ENCODE measurements around the gene ZBTB39. TPM values are rescaled to one million over a fixed set of nuclear protein-coding genes. Genes with fewer than 3 reads are reported as not detected.
"Not testable (repeated sequence)": the region's sequence is repeated elsewhere in the genome, so short reads cannot be mapped to it uniquely, and the experiment has no call there.

Gene ZBTB39
- total RNA-seq, 1 donor from 2014 or later = 23.5 TPM

- no peak for DNase-seq
- H3K27ac Mint-ChIP-seq (ENCODE audit: unreplicated experiment) = no peak overlapping the region
- H3K36me3 Mint-ChIP-seq (ENCODE audit: unreplicated experiment) = peaks cover 7% of the 10 kb centered on the region
- TF ChIP-seq, protein P1, sequence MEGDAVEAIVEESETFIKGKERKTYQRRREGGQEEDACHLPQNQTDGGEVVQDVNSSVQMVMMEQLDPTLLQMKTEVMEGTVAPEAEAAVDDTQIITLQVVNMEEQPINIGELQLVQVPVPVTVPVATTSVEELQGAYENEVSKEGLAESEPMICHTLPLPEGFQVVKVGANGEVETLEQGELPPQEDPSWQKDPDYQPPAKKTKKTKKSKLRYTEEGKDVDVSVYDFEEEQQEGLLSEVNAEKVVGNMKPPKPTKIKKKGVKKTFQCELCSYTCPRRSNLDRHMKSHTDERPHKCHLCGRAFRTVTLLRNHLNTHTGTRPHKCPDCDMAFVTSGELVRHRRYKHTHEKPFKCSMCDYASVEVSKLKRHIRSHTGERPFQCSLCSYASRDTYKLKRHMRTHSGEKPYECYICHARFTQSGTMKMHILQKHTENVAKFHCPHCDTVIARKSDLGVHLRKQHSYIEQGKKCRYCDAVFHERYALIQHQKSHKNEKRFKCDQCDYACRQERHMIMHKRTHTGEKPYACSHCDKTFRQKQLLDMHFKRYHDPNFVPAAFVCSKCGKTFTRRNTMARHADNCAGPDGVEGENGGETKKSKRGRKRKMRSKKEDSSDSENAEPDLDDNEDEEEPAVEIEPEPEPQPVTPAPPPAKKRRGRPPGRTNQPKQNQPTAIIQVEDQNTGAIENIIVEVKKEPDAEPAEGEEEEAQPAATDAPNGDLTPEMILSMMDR (IDR thresholded peaks at IDR 0.05; ENCODE audit: partially characterized antibody, unreplicated experiment) = no peak
- no peaks in the 10 kb centered on the region for H3K4me1 Mint-ChIP-seq (ENCODE audit: low read depth, unreplicated experiment)
- peaks cover 4% of the 10 kb centered on the region for H3K27me3 Mint-ChIP-seq (ENCODE audit: unreplicated experiment)
- H3K9me3 Mint-ChIP-seq (ENCODE audit: unreplicated experiment) = peaks cover 2% of the 10 kb centered on the region
- H3K4me3 Mint-ChIP-seq (ENCODE audit: unreplicated experiment) = no peak overlapping the region
These were observed 26.7 kb downstream of the ZBTB39 start for GRCh38 chr12:56979628-56980027.

- Mint-ChIP-seq H3K27ac (ENCODE audit: unreplicated experiment) (no peak overlapping the region), H3K4me3 (ENCODE audit: unreplicated experiment) (no peak overlapping the region), H3K4me1 (ENCODE audit: low read depth, unreplicated experiment) (no peaks in the 10 kb centered on the region), H3K9me3 (ENCODE audit: unreplicated experiment) (peaks cover 2% of the 10 kb centered on the region), H3K27me3 (ENCODE audit: unreplicated experiment) (peaks cover 4% of the 10 kb centered on the region), H3K36me3 (ENCODE audit: unreplicated experiment) (peaks cover 7% of the 10 kb centered on the region)
- DNase-seq = no peak
- TF ChIP-seq, protein P1 (IDR thresholded peaks at IDR 0.05; ENCODE audit: partially characterized antibody, unreplicated experiment) = no peak
These were observed 27.8 kb downstream of the ZBTB39 start for GRCh38 chr12:56978397-56979138.

DNA sequence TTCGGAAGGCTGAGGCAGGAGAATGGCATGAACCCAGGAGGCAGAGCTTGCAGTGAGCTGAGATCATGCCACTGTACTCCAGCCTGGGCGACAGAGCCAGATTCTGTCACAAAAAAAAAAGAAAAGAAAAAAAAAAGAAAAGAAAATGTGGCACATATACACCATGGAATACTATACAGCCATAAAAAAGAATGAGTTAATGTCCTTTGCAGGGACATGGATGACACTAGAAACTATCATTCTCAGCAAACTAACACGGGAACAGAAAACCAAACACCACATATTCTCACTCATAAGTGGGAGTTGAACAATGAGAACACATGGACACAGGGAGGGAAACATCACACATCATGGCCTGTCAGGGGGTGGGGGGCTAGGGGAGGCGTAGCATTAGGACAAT is 29.0 kb downstream of the ZBTB39 start:
- not testable (repeated sequence) for DNase-seq; H3K36me3 Mint-ChIP-seq (ENCODE audit: unreplicated experiment); H3K27ac Mint-ChIP-seq (ENCODE audit: unreplicated experiment); H3K4me3 Mint-ChIP-seq (ENCODE audit: unreplicated experiment); H3K4me1 Mint-ChIP-seq (ENCODE audit: low read depth, unreplicated experiment); H3K27me3 Mint-ChIP-seq (ENCODE audit: unreplicated experiment); H3K9me3 Mint-ChIP-seq (ENCODE audit: unreplicated experiment)

DNA sequence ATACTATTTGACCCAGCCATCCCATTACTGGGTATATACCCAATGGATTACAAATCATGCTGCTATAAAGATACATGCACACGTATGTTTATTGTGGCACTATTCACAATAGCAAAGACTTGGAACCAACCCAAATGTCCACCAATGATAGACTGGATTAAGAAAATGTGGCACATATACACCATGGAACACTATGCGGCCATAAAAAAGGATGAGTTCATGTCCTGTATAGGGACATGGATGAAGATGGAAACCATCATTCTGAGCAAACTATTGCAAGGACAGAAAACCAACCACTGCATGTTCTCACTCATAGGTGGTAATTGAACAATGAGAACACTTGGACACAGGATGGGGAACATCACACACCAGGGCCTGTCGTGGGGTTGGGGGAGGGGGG is 32.1 kb downstream of the ZBTB39 start:
- DNase-seq; H3K27ac Mint-ChIP-seq (ENCODE audit: unreplicated experiment); H3K4me1 Mint-ChIP-seq (ENCODE audit: low read depth, unreplicated experiment); H3K9me3 Mint-ChIP-seq (ENCODE audit: unreplicated experiment); H3K36me3 Mint-ChIP-seq (ENCODE audit: unreplicated experiment); H3K4me3 Mint-ChIP-seq (ENCODE audit: unreplicated experiment); H3K27me3 Mint-ChIP-seq (ENCODE audit: unreplicated experiment): not testable (repeated sequence)

DNA sequence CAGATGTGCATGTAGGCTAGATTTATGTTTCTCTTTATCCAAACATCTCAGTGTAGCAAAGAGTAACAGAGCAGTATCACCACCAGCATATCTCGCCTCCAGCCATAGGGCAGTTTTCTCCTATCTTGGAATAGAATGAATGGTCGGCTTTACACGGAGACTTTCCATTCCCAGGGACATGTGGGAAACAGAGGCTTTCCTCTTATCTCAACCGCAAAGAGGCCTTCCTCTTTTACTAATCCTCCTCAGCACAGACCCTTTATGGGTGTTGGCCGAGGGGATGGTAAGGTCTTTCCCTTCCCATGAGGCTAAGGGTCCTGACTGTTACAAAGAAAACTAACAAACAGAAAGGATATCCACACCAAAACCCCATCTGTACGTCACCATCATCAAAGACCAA is 37.4 kb downstream of the ZBTB39 start:
- not testable (repeated sequence) for H3K27ac Mint-ChIP-seq (ENCODE audit: unreplicated experiment); H3K4me1 Mint-ChIP-seq (ENCODE audit: low read depth, unreplicated experiment); H3K27me3 Mint-ChIP-seq (ENCODE audit: unreplicated experiment); H3K4me3 Mint-ChIP-seq (ENCODE audit: unreplicated experiment); H3K9me3 Mint-ChIP-seq (ENCODE audit: unreplicated experiment); H3K36me3 Mint-ChIP-seq (ENCODE audit: unreplicated experiment); DNase-seq

- H3K27ac Mint-ChIP-seq (ENCODE audit: unreplicated experiment); H3K9me3 Mint-ChIP-seq (ENCODE audit: unreplicated experiment); DNase-seq; H3K4me3 Mint-ChIP-seq (ENCODE audit: unreplicated experiment); H3K27me3 Mint-ChIP-seq (ENCODE audit: unreplicated experiment); H3K4me1 Mint-ChIP-seq (ENCODE audit: low read depth, unreplicated experiment): not testable (repeated sequence)
- H3K36me3 Mint-ChIP-seq (ENCODE audit: unreplicated experiment) = peaks cover 20% of the 10 kb centered on the region
These were observed 40.2 kb downstream of the ZBTB39 start for GRCh38 chr12:56965997-56966642.

GRCh38 chr12:56965124-56965523 is 41.2 kb downstream of the ZBTB39 start:
- not testable (repeated sequence) for H3K4me3 Mint-ChIP-seq (ENCODE audit: unreplicated experiment); H3K4me1 Mint-ChIP-seq (ENCODE audit: low read depth, unreplicated experiment); DNase-seq; H3K27me3 Mint-ChIP-seq (ENCODE audit: unreplicated experiment); H3K27ac Mint-ChIP-seq (ENCODE audit: unreplicated experiment); H3K9me3 Mint-ChIP-seq (ENCODE audit: unreplicated experiment)
- peaks cover 20% of the 10 kb centered on the region for H3K36me3 Mint-ChIP-seq (ENCODE audit: unreplicated experiment)

DNA sequence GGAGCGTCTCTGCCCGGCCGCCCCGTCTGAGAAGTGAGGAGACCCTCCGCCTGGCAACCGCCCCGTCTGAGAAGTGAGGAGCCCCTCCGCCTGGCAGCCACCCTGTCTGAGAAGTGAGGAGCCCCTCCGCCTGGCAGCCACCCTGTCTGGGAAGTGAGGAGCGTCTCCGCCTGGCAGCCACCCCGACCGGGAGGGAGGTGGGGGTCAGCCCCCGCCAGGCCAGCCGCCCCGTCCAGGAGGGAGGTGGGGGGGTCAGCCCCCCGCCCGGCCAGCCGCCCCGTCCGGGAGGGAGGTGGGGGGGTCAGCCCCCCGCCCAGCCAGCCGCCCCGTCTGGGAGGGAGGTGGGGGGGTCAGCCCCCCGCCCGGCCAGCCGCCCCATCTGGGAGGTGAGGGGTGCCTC is 42.8 kb downstream of the ZBTB39 start:
- not testable (repeated sequence) for H3K27me3 Mint-ChIP-seq (ENCODE audit: unreplicated experiment); H3K9me3 Mint-ChIP-seq (ENCODE audit: unreplicated experiment); H3K4me1 Mint-ChIP-seq (ENCODE audit: low read depth, unreplicated experiment); H3K27ac Mint-ChIP-seq (ENCODE audit: unreplicated experiment); H3K4me3 Mint-ChIP-seq (ENCODE audit: unreplicated experiment); DNase-seq
- peaks cover 20% of the 10 kb centered on the region for H3K36me3 Mint-ChIP-seq (ENCODE audit: unreplicated experiment)

- H3K4me1 Mint-ChIP-seq (ENCODE audit: low read depth, unreplicated experiment); H3K27me3 Mint-ChIP-seq (ENCODE audit: unreplicated experiment); DNase-seq; H3K4me3 Mint-ChIP-seq (ENCODE audit: unreplicated experiment); H3K9me3 Mint-ChIP-seq (ENCODE audit: unreplicated experiment); H3K27ac Mint-ChIP-seq (ENCODE audit: unreplicated experiment): not testable (repeated sequence)
- peaks cover 11% of the 10 kb centered on the region for H3K36me3 Mint-ChIP-seq (ENCODE audit: unreplicated experiment)
These were observed 44.1 kb downstream of the ZBTB39 start for GRCh38 chr12:56962247-56962646.
